Stimulated activated CD8-positive, alpha-beta memory T cell treated with anti-CD3 and anti-CD28 coated beads, Interleukin-15, amount 100 ng/mL, for 4 hours (primary cell): ENCODE results near the gene DYTN.

Experiments used
- DNase-seq, 2 donors: peaks; one replicate each; pipeline ENCODE4 v3.0.0-alpha.2; 2020; ENCODE audit warnings: low read depth in 2 of 2

The DYTN gene

GRCh38 chr2:206614811-206615210 is 103.4 kb downstream of the DYTN start:
- no peak for DNase-seq

- DNase-seq, result no peak
These were observed 106.5 kb downstream of the DYTN start for GRCh38 chr2:206611736-206612135.

GRCh38 chr2:206611191-206611590 is 107.0 kb downstream of the DYTN start:
- no peak for DNase-seq

GRCh38 chr2:206610451-206610850 is 107.7 kb downstream of the DYTN start:
- DNase-seq, result no peak

- DNase-seq, result no peak
These were observed 115.0 kb downstream of the DYTN start for GRCh38 chr2:206603243-206603642.
